ENCODE data around the gene IQSEC2. TPM values are rescaled to one million over a fixed set of nuclear protein-coding genes. Genes with fewer than 3 reads are reported as not detected.

The IQSEC2 gene
- total RNA-seq, 1 experiment from 2014 or later: 19.8 TPM

DNA sequence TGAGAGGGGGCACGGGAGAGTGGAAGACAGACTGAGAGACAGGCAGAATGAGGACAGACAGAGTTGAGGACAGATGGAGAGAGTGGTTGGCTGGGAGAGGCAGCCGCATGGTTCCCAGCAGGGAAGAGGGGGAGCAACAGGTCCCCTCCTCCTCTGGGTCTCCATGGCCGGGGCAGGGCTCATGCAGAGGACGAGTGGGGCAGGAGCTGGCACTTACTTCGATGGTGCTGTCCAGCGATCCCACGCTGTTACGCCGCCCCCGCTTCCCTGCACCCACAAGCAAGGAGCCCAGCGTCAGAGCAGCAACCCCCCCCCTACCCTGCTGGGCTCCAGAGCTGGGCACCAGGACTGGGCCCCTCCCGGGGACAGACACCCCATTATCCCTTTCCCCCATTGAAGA lies 45.8 kb downstream of the IQSEC2 start:
- peaks cover 64% of the 10 kb centered on the region for H3K27me3 Mint-ChIP-seq (ENCODE audit: insufficient read depth, unreplicated experiment)
- no peaks in the 10 kb centered on the region for H3K9me3 Mint-ChIP-seq (ENCODE audit: unreplicated experiment)
- ChIA-PET CTCF (interaction anchor here (0.7 to 1.7 kb wide), 2 partner anchors 13 to 164 kb away, joined by 4 read pairs; no protein-coding TSS in a partner anchor), POLR2A (no interaction called here)
- intact Hi-C loops (cut with micrococcal nuclease): no loop called here
- H3K27ac Mint-ChIP-seq (ENCODE audit: low read depth, unreplicated experiment): no peak overlapping the region
- H3K4me1 Mint-ChIP-seq (ENCODE audit: insufficient read depth, unreplicated experiment): no peaks in the 10 kb centered on the region
- peaks cover 20% of the 10 kb centered on the region for H3K36me3 Mint-ChIP-seq (ENCODE audit: insufficient read depth, unreplicated experiment)
- DNase-seq (ENCODE audit: unreplicated experiment): no peak
- TF ChIP-seq, protein P1, sequence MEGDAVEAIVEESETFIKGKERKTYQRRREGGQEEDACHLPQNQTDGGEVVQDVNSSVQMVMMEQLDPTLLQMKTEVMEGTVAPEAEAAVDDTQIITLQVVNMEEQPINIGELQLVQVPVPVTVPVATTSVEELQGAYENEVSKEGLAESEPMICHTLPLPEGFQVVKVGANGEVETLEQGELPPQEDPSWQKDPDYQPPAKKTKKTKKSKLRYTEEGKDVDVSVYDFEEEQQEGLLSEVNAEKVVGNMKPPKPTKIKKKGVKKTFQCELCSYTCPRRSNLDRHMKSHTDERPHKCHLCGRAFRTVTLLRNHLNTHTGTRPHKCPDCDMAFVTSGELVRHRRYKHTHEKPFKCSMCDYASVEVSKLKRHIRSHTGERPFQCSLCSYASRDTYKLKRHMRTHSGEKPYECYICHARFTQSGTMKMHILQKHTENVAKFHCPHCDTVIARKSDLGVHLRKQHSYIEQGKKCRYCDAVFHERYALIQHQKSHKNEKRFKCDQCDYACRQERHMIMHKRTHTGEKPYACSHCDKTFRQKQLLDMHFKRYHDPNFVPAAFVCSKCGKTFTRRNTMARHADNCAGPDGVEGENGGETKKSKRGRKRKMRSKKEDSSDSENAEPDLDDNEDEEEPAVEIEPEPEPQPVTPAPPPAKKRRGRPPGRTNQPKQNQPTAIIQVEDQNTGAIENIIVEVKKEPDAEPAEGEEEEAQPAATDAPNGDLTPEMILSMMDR (IDR thresholded peaks at IDR 0.05; ENCODE audit: unreplicated experiment): no peak
- BruUV-seq (replicated peaks): no TSS peak
- H3K4me3 Mint-ChIP-seq (ENCODE audit: unreplicated experiment): no peak overlapping the region

DNA sequence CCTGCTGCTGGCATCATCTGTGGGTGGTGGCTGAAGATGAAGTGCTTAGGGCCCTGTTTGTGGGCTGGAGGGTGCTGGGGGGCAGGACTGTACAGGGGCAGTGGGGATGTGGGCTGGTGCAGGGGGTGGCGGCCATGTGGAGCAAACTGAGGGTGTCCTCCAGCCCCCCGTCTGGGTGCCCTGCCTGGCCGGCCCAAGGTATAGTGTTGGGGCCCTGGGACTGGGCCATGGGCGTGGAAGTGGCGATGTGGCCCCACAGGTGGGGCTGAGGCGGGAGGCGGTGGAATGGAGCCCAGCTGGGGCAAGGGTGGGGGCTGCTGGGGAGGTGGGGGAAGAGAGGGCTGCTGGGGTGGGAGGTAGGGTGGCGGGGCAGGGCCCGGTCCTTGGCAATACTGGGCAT lies 46.9 kb downstream of the IQSEC2 start:
- CTCF ChIA-PET: no interaction called here
- intact Hi-C loops (cut with micrococcal nuclease): no loop called here
- Mint-ChIP-seq H3K36me3 (ENCODE audit: insufficient read depth, unreplicated experiment) (peaks cover 17% of the 10 kb centered on the region), H3K9me3 (ENCODE audit: unreplicated experiment) (no peaks in the 10 kb centered on the region), H3K4me1 (ENCODE audit: insufficient read depth, unreplicated experiment) (no peaks in the 10 kb centered on the region), H3K4me3 (ENCODE audit: unreplicated experiment) (no peak overlapping the region), H3K27ac (ENCODE audit: low read depth, unreplicated experiment) (no peak overlapping the region), H3K27me3 (ENCODE audit: insufficient read depth, unreplicated experiment) (peaks cover 75% of the 10 kb centered on the region)
- BruUV-seq (replicated peaks): no TSS peak
- POLR2A ChIA-PET: no interaction called here
- TF ChIP-seq, protein P1 (IDR thresholded peaks at IDR 0.05; ENCODE audit: unreplicated experiment): no peak
- DNase-seq (ENCODE audit: unreplicated experiment): no peak

DNA sequence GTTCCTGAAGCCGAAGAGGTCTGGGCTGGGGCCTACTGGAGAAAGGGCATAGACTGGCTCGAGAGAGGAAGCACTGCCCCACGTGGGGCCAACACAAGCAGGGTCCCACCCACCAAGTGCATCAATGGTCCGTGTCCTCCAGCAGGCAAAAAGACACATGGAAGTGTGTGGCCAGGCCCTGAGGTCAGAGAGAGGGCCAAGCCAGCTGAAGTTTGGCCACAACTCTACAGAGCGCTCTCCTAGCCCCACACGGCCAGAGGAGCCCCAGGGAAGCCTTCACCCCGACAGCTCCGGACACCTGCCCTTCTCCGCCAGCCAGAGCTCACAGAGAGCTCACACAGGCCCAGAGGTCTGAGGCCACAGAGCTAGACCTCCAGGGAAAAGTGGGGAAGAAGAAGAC lies 47.8 kb downstream of the IQSEC2 start:
- POLR2A ChIA-PET: interaction anchor here (1.0 kb wide), 1 partner anchor 8 kb away, joined by 3 read pairs; the partner anchor contains the start of gene KDM5C
- no peaks in the 10 kb centered on the region for H3K4me1 Mint-ChIP-seq (ENCODE audit: insufficient read depth, unreplicated experiment)
- no peak for DNase-seq (ENCODE audit: unreplicated experiment)
- no peak overlapping the region for H3K27ac Mint-ChIP-seq (ENCODE audit: low read depth, unreplicated experiment)
- H3K27me3 Mint-ChIP-seq (ENCODE audit: insufficient read depth, unreplicated experiment): peaks cover 68% of the 10 kb centered on the region
- intact Hi-C loops (cut with micrococcal nuclease): no loop called here
- TF ChIP-seq, protein P1 (IDR thresholded peaks at IDR 0.05; ENCODE audit: unreplicated experiment): no peak
- peaks cover 9% of the 10 kb centered on the region for H3K36me3 Mint-ChIP-seq (ENCODE audit: insufficient read depth, unreplicated experiment)
- no peaks in the 10 kb centered on the region for H3K9me3 Mint-ChIP-seq (ENCODE audit: unreplicated experiment)
- H3K4me3 Mint-ChIP-seq (ENCODE audit: unreplicated experiment): no peak overlapping the region
- CTCF ChIA-PET: interaction anchor here (0.6 kb wide), 1 partner anchor 13 kb away, joined by 3 read pairs; no protein-coding TSS in a partner anchor
- BruUV-seq (replicated peaks): no TSS peak

DNA sequence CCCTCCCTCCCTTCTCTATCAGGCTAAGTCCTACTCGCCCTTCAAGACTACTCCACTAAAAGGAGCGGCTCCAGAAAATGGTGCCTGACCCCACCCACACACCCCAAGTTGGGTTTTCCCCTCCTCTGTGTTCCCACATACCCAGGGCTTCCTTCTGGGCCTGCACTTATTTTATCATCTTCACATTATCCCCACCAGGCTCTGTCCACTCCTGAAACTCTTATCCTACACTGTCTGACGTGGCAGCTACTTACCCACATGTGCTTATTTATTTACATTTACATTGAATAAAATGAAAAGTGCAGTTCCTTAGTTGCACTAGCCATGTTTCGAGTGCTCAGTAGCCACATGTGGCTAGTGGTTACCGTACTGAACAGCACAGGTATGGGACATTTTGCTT lies 51.3 kb downstream of the IQSEC2 start:
- no peak overlapping the region for H3K27ac Mint-ChIP-seq (ENCODE audit: low read depth, unreplicated experiment)
- H3K36me3 Mint-ChIP-seq (ENCODE audit: insufficient read depth, unreplicated experiment): peaks cover 13% of the 10 kb centered on the region
- intact Hi-C loops (cut with micrococcal nuclease): no loop called here
- no peaks in the 10 kb centered on the region for H3K4me1 Mint-ChIP-seq (ENCODE audit: insufficient read depth, unreplicated experiment)
- DNase-seq (ENCODE audit: unreplicated experiment): no peak
- H3K4me3 Mint-ChIP-seq (ENCODE audit: unreplicated experiment): no peak overlapping the region
- peaks cover 41% of the 10 kb centered on the region for H3K27me3 Mint-ChIP-seq (ENCODE audit: insufficient read depth, unreplicated experiment)
- TF ChIP-seq, protein P1 (IDR thresholded peaks at IDR 0.05; ENCODE audit: unreplicated experiment): no peak
- ChIA-PET POLR2A (no interaction called here), CTCF (no interaction called here)
- no peaks in the 10 kb centered on the region for H3K9me3 Mint-ChIP-seq (ENCODE audit: unreplicated experiment)
- no TSS peak for BruUV-seq (replicated peaks)

Data from MCF 10A (cell line).